Stomach (tissue), 9 donors: ENCODE measurements around the gene KLK13. TPM values are rescaled to one million over a fixed set of nuclear protein-coding genes. Genes with fewer than 3 reads are reported as not detected.

Experiments
- DNase-seq, 2 donors: peaks; one replicate each; pipeline versions ENCODE4 v3.0.0 to v3.0.0-alpha.2; 2013 to 2019
- H3K27ac ChIP-seq, 5 donors: fragments of 200-600 bp in 4 of 5; sonication (generic) in 4 of 5; one replicate each; pipeline ENCODE4 v1.5.1; 2013 to 2019; ENCODE audit warnings: mild to moderate bottlenecking in 1 of 5, moderate library complexity in 1 of 5
- H3K27me3 ChIP-seq, 3 donors: fragments of 200-600 bp; sonication (generic); one replicate each; pipeline ENCODE4 v1.5.1; 2017 to 2019; ENCODE audit warnings: mixed run types in 1 of 3
- H3K36me3 ChIP-seq, 4 donors: fragments of 200-600 bp; sonication (generic); 1 replicate in 3 of 4; 2 replicates in 1 of 4; pipeline ENCODE4 v1.5.1; 2016 to 2019
- H3K4me1 ChIP-seq, 4 donors: fragments of 200-600 bp; sonication (generic); one replicate each; pipeline ENCODE4 v1.5.1; 2016 to 2019
- H3K4me3 ChIP-seq, 4 donors: fragments of 200-600 bp; sonication (generic) in 3 of 4; one replicate each; pipeline ENCODE4 v1.5.1; 2016 to 2019; ENCODE audit warnings: mild to moderate bottlenecking in 1 of 4
- H3K9me3 ChIP-seq, 4 donors: fragments of 200-600 bp; sonication (generic); one replicate each; pipeline ENCODE4 v1.5.1; 2016 to 2019
- CTCF ChIP-seq, 7 experiments: fragments of 450-650 bp in 4 of 7; fragments of 200-600 bp in 3 of 7; sonication (generic) in 3 of 7; IDR thresholded peaks; one replicate each; pipeline ENCODE4 v1.5.1; 2016 to 2019; ENCODE audit warnings: antibody characterized with exemption in 7 of 7, control low read depth in 2 of 7, mild to moderate bottlenecking in 1 of 7
- EP300 ChIP-seq: sonication (generic); formaldehyde crosslinking; IDR thresholded peaks from one replicate; pipeline ENCODE4 v1.6.1; 2017; ENCODE audit warnings: antibody characterized with exemption
- POLR2A ChIP-seq, 4 donors: fragments of 450-650 bp; IDR thresholded peaks; one replicate each; pipeline ENCODE4 v1.6.1; 2016; ENCODE audit warnings: antibody characterized with exemption in 4 of 4, control low read depth in 2 of 4, mild to moderate bottlenecking in 1 of 4, moderate library complexity in 1 of 4
- POLR2AphosphoS5 ChIP-seq, 3 donors: sonication (generic); formaldehyde crosslinking; IDR thresholded peaks; one replicate each; pipeline ENCODE4 v1.6.1; 2016; ENCODE audit warnings: antibody characterized with exemption in 3 of 3
- WGBS, 5 donors: extraction: QIAGEN DNeasy Blood & Tissue Kit in 3 of 5; methylation state at CpG; one replicate each; pipeline versions ENCODE4 v1.1.5 to v1.1.7; 2013 to 2018; 5-methylcytosine and 5-hydroxymethylcytosine counted together
- intact Hi-C: fragments of 100-400 bp; cut with DNase I; formaldehyde crosslinking; loops from one replicate; pipeline ENCODE4 v1.15.1; 2023; ENCODE audit warnings: low total_unique reads
- polyA plus RNA-seq, 3 donors: library from polyadenylated mRNA; stranded (reverse); fragments of 200-250 nt; gene quantifications; one replicate each; pipeline ENCODE4 v1.2.3, GENCODE V29; 2013
- total RNA-seq, 5 donors: library from RNA; depleted of rRNA; stranded (reverse); fragments of >200 nt; gene quantifications; one replicate each; pipeline versions ENCODE4 v1.1.0 to v1.2.3, GENCODE V29; 2014 to 2016
- donor health status: healthy with polysubstance abuse.
- donor health status: Bipolar disorder and iron deficiency.
- donor health status: healthy.

Gene KLK13
- total and polyA plus RNA-seq, 8 donors: 3.2 to 82.1 (median 9.7) TPM; not detected in 4

- DNase-seq: no peak
- H3K4me1 ChIP-seq: peaks cover 0 to 9% (median 0%) of the 10 kb centered on the region in 4 donors
- no peak overlapping the region for H3K4me3 ChIP-seq
- WGBS, 5 donors: 40 to 54% (median 45%) methylated on average over 8 of the region's 8 CpGs
- no peak overlapping the region for H3K27ac ChIP-seq
- H3K27me3 ChIP-seq: peaks cover 3 to 75% (median 38%) of the 10 kb centered on the region in 3 donors
- H3K9me3 ChIP-seq: peaks cover 0 to 3% (median 0%) of the 10 kb centered on the region in 4 donors
- intact Hi-C loops: no loop called here
- H3K36me3 ChIP-seq: no peaks in the 10 kb centered on the region
- no peak for TF ChIP-seq EP300
- TF ChIP-seq POLR2A (IDR thresholded peaks at IDR 0.05): no peak
- TF ChIP-seq POLR2AphosphoS5 (IDR thresholded peaks at IDR 0.05): no peak
- no peak for TF ChIP-seq CTCF (IDR thresholded peaks at IDR 0.05)
Measured at GRCh38 chr19:51006406-51006805, 58.5 kb downstream of the KLK13 start.

Other genes with a start within 250 kb of the KLK13 start
- 10 to 100 TPM in 1 of 5 donors, 1 to 10 TPM in 1, not detected in 3; 4.1 to 55.0 TPM for gene KLK1, start 241.3 kb downstream of the KLK13 start, total RNA-seq
- gene KLK1, start 241.3 kb downstream of the KLK13 start, polyA plus RNA-seq: 10 to 100 TPM in 1 of 3 donors, 1 to 10 TPM in 2; 6.0 to 12.8 (median 6.9) TPM
- not detected for gene KLK15, start 231.5 kb downstream of the KLK13 start, total RNA-seq
- not detected for gene KLK15, start 231.5 kb downstream of the KLK13 start, polyA plus RNA-seq
- gene KLK3, start 210.2 kb downstream of the KLK13 start, total RNA-seq: 100 to 1,000 TPM in 1 of 5 donors, 10 to 100 TPM in 1, not detected in 3; 46.9 to 134 TPM
- not detected for gene KLK3, start 210.2 kb downstream of the KLK13 start, polyA plus RNA-seq
- 10 to 100 TPM in 1 of 5 donors, not detected in 4; 94.6 TPM for gene KLK2, start 191.7 kb downstream of the KLK13 start, total RNA-seq
- not detected for gene KLK2, start 191.7 kb downstream of the KLK13 start, polyA plus RNA-seq
- not detected for gene KLK4, start 153.7 kb downstream of the KLK13 start, total RNA-seq
- gene KLK4, start 153.7 kb downstream of the KLK13 start, polyA plus RNA-seq: not detected
- gene KLK5, start 112.1 kb downstream of the KLK13 start, total RNA-seq: not detected
- 10 to 100 TPM in 1 of 3 donors, not detected in 2; 10.4 TPM for gene KLK5, start 112.1 kb downstream of the KLK13 start, polyA plus RNA-seq
- not detected for gene KLK6, start 95.5 kb downstream of the KLK13 start, total RNA-seq
- gene KLK6, start 95.5 kb downstream of the KLK13 start, polyA plus RNA-seq: 1 to 10 TPM in 1 of 3 donors, not detected in 2; 4.5 TPM
- gene KLK7, start 81.2 kb downstream of the KLK13 start, total RNA-seq: not detected
- 1 to 10 TPM in 1 of 3 donors, not detected in 2; 7.8 TPM for gene KLK7, start 81.2 kb downstream of the KLK13 start, polyA plus RNA-seq
- not detected for gene KLK8, start 63.5 kb downstream of the KLK13 start, total RNA-seq
- gene KLK8, start 63.5 kb downstream of the KLK13 start, polyA plus RNA-seq: 100 to 1,000 TPM in 1 of 3 donors, not detected in 2; 116 TPM
- 1 to 10 TPM in 1 of 5 donors, not detected in 4; 1.3 TPM for gene KLK10, start 45.4 kb downstream of the KLK13 start, total RNA-seq
- 10 to 100 TPM in 1 of 3 donors, 1 to 10 TPM in 2; 2.1 to 62.7 (median 3.8) TPM for gene KLK10, start 45.4 kb downstream of the KLK13 start, polyA plus RNA-seq
- 100 to 1,000 TPM in 1 of 5 donors, 10 to 100 TPM in 2, 1 to 10 TPM in 1, not detected in 1; 1.8 to 128 (median 26.0) TPM for gene KLK11, start 38.5 kb downstream of the KLK13 start, total RNA-seq
- gene KLK11, start 38.5 kb downstream of the KLK13 start, polyA plus RNA-seq: 100 to 1,000 TPM in 1 of 3 donors, 10 to 100 TPM in 2; 34.1 to 152 (median 71.8) TPM
- gene KLK12, start 30.1 kb downstream of the KLK13 start, total RNA-seq: not detected
- gene KLK12, start 30.1 kb downstream of the KLK13 start, polyA plus RNA-seq: 10 to 100 TPM in 1 of 3 donors, 1 to 10 TPM in 1, not detected in 1; 2.0 to 26.5 TPM
- gene KLK14, start 17.8 kb upstream of the KLK13 start, total RNA-seq: not detected
- gene KLK14, start 17.8 kb upstream of the KLK13 start, polyA plus RNA-seq: under 1 TPM in 2 of 3 donors, not detected in 1; 0.31 to 0.35 TPM
- 10 to 100 TPM in 2 of 5 donors, 1 to 10 TPM in 2, under 1 TPM in 1; 0.58 to 47.3 (median 7.4) TPM for gene CTU1, start 43.3 kb upstream of the KLK13 start, total RNA-seq
- 1 to 10 TPM; 2.4 to 5.3 (median 2.8) TPM for gene CTU1, start 43.3 kb upstream of the KLK13 start, polyA plus RNA-seq
- gene SIGLEC9, start 59.8 kb upstream of the KLK13 start, total RNA-seq: 10 to 100 TPM in 1 of 5 donors, 1 to 10 TPM in 3, not detected in 1; 1.1 to 13.9 (median 1.9) TPM
- gene SIGLEC9, start 59.8 kb upstream of the KLK13 start, polyA plus RNA-seq: 1 to 10 TPM in 1 of 3 donors, under 1 TPM in 2; 0.61 to 3.6 (median 0.80) TPM
- gene SIGLEC7, start 77.2 kb upstream of the KLK13 start, total RNA-seq: 1 to 10 TPM in 1 of 5 donors, under 1 TPM in 1, not detected in 3; 0.18 to 1.3 TPM
- 1 to 10 TPM in 1 of 3 donors, under 1 TPM in 1, not detected in 1; 0.50 to 1.8 TPM for gene SIGLEC7, start 77.2 kb upstream of the KLK13 start, polyA plus RNA-seq
- 1 to 10 TPM in 2 of 5 donors, not detected in 3; 3.7 to 4.8 TPM for gene CD33, start 160.0 kb upstream of the KLK13 start, total RNA-seq
- gene CD33, start 160.0 kb upstream of the KLK13 start, polyA plus RNA-seq: 1 to 10 TPM; 1.7 to 3.0 (median 1.7) TPM
- not detected for gene SIGLECL1, start 186.0 kb upstream of the KLK13 start, total RNA-seq
- not detected for gene SIGLECL1, start 186.0 kb upstream of the KLK13 start, polyA plus RNA-seq
- under 1 TPM in 1 of 5 donors, not detected in 4; 0.18 TPM for gene IGLON5, start 246.6 kb upstream of the KLK13 start, total RNA-seq
- gene IGLON5, start 246.6 kb upstream of the KLK13 start, polyA plus RNA-seq: under 1 TPM in 1 of 3 donors, not detected in 2; 0.13 TPM